ENCODE data around the gene FLT3LG. TPM values are rescaled to one million over a fixed set of nuclear protein-coding genes. Genes with fewer than 3 reads are reported as not detected.

The FLT3LG gene
- total RNA-seq, 2 donors from 2014 or later = 2.9 to 10.7 TPM

DNA sequence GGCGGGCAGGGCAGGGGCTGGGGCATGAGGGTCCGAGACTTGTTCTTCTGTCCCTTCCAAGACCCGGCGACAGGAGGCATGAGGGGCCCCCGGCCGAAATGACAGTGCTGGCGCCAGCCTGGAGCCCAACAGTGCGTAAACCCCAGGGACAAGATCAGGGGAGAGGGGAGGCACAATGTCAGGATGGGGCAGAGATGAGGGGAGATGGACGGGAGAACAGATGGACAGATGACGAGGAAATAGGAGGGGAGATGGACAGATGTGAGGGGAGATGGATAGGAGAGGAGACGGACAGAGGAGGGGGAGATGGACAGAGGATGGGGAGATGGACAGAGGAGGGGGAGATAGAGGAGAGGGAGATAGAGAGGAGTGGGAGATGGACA is 518 bp downstream of the FLT3LG start:
- 8% methylated on average over 11 of the region's 11 CpGs for WGBS
- intact Hi-C loops (cut with DNase I) = no loop called here

DNA sequence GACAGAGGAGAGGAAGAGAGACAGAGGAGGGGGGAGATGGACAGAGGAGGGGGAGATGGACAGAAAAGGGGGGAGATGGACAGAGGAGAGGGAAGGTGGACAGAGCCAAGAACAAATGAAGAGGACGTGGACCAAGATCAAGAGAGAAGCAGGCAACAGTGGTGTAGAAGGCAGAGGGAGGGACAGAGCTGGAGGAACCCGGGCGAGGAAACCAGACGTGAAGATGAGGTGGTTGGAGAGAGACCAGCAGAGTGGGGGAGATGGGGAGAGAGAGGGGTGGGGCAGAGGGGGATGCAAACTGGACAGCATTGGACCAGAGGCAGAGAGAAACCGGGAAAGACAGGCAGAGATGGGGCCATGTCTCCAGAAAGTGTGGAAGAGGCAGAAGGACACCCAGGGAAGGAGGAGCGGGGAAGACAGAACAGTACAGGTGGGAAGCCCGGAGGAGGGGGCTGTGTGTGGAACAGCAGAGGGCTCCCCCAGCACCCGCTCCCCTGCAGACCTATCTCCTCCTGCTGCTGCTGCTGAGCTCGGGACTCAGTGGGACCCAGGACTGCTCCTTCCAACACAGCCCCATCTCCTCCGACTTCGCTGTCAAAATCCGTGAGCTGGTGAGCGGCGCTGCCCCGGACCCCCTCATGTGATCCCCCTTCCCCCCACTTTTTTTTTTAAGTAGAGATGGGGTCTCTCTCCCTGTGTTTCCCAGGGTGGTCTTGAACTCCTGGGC is 1.3 kb downstream of the FLT3LG start:
- DNase-seq (ENCODE audit: low spot score) = no peak

More for the DNA sequence above, 518 bp downstream of the FLT3LG start:
- no peaks in the 10 kb centered on the region for H3K27me3 ChIP-seq (replicated peaks; ENCODE audit: insufficient read depth)
- no peak for TF ChIP-seq POLR2AphosphoS5 (IDR thresholded peaks at IDR 0.05)
- no peak for TF ChIP-seq POLR2A (IDR thresholded peaks at IDR 0.05)
- TF ChIP-seq, protein P1, sequence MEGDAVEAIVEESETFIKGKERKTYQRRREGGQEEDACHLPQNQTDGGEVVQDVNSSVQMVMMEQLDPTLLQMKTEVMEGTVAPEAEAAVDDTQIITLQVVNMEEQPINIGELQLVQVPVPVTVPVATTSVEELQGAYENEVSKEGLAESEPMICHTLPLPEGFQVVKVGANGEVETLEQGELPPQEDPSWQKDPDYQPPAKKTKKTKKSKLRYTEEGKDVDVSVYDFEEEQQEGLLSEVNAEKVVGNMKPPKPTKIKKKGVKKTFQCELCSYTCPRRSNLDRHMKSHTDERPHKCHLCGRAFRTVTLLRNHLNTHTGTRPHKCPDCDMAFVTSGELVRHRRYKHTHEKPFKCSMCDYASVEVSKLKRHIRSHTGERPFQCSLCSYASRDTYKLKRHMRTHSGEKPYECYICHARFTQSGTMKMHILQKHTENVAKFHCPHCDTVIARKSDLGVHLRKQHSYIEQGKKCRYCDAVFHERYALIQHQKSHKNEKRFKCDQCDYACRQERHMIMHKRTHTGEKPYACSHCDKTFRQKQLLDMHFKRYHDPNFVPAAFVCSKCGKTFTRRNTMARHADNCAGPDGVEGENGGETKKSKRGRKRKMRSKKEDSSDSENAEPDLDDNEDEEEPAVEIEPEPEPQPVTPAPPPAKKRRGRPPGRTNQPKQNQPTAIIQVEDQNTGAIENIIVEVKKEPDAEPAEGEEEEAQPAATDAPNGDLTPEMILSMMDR (IDR thresholded peaks at IDR 0.05) = no peak
- peak overlapping the region; percentile 70 to 82 for H3K27ac ChIP-seq
- no peak for DNase-seq (ENCODE audit: low spot score)
- H3K4me3 ChIP-seq = peak overlapping the region; percentile 52 to 83
- H3K4me1 ChIP-seq (replicated peaks) = no peaks in the 10 kb centered on the region
- H3K9me3 ChIP-seq = no peaks in the 10 kb centered on the region
- H3K36me3 ChIP-seq = no peaks in the 10 kb centered on the region

DNA sequence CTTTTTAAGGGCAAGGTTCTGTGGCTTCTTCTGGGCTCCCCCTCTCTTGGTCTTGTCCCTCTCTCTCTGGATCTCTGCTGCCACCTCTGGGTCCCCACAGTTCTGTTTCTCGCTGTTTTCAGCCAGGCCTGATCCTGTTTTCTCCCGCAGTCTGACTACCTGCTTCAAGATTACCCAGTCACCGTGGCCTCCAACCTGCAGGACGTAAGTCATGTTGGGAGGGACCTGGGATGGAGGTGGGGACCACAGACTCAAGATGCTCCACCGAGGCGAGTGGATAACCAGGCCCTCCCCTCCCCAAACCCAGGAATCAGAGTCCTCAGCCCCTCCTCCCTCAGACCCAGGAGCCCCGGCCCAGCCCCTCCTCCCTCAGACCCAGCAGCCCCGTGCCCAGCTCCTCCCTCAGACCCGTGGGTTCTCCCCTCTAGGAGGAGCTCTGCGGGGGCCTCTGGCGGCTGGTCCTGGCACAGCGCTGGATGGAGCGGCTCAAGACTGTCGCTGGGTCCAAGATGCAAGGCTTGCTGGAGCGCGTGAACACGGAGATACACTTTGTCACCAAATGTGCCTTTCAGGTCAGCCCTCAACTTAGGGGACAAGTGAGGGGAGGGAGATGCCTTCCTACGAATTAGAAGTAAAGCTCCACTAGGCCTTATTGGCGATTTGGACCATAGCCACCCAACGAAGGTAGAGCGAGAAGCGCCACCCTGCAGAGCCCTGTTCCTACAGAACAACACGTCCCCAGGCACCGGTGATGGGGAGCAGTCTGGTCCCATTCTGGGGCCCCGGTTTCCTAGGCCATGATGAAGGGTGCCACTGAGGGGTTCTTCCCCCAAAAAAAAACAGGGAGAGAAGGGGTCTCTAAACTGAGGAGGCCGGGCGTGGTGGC is 2.2 kb downstream of the FLT3LG start:
- no peak for TF ChIP-seq POLR2A (IDR thresholded peaks at IDR 0.05)
- TF ChIP-seq, protein P1 (IDR thresholded peaks at IDR 0.05) = peak in 1 of 4 experiments; percentile 47
- Histone ChIP-seq H3K4me1 (replicated peaks) (no peaks in the 10 kb centered on the region), H3K4me3 (no peak overlapping the region), H3K27me3 (replicated peaks; ENCODE audit: insufficient read depth) (no peaks in the 10 kb centered on the region), H3K9me3 (no peaks in the 10 kb centered on the region), H3K36me3 (no peaks in the 10 kb centered on the region), H3K27ac (no peak overlapping the region)
- 59% methylated on average over 27 of the region's 27 CpGs for WGBS
- no peak for DNase-seq (ENCODE audit: low spot score)
- intact Hi-C loops (cut with DNase I) = no loop called here

More for the DNA sequence above, 1.3 kb downstream of the FLT3LG start:
- H3K4me1 ChIP-seq (replicated peaks) = no peaks in the 10 kb centered on the region
- H3K36me3 ChIP-seq = no peaks in the 10 kb centered on the region
- 70% methylated on average over 15 of the region's 15 CpGs for WGBS
- no peaks in the 10 kb centered on the region for H3K27me3 ChIP-seq (replicated peaks; ENCODE audit: insufficient read depth)
- no peak overlapping the region for H3K4me3 ChIP-seq
- intact Hi-C loops (cut with DNase I) = no loop called here
- H3K27ac ChIP-seq = peak overlapping the region in 1 of 2 donors; percentile 33
- no peaks in the 10 kb centered on the region for H3K9me3 ChIP-seq
- TF ChIP-seq POLR2AphosphoS5 (IDR thresholded peaks at IDR 0.05) (no peak), POLR2A (IDR thresholded peaks at IDR 0.05) (no peak)
- TF ChIP-seq, protein P1 (IDR thresholded peaks at IDR 0.05) = no peak

DNA sequence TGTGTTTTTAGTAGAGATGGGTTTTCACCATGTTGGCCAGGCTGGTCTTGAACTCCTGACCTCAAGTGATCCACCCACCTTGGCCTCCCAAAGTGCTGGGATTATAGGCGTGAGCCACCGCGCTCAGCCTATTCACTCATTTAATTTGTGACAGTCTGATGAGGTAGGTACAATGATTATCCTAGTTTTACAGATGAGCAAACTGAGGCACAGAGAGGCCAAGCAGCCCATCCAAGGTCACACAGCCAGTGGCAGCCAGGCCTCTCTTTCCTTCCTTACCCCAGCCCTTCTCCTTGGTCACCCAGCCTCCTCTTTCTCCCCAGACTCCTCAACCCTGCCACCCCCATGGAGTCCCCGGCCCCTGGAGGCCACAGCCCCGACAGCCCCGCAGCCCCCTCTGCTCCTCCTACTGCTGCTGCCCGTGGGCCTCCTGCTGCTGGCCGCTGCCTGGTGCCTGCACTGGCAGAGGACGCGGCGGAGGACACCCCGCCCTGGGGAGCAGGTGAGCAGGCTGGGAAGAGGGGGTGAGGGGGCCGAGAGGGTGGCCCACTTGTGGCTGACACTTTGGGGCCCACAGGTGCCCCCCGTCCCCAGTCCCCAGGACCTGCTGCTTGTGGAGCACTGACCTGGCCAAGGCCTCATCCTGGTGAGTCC is 6.1 kb downstream of the FLT3LG start:
- no peak for DNase-seq (ENCODE audit: low spot score)
- 96% methylated on average over 10 of the region's 14 CpGs for WGBS
- no peaks in the 10 kb centered on the region for H3K4me1 ChIP-seq (replicated peaks)
- H3K36me3 ChIP-seq = no peaks in the 10 kb centered on the region
- no peak for TF ChIP-seq POLR2A (IDR thresholded peaks at IDR 0.05)
- no peak for TF ChIP-seq POLR2AphosphoS5 (IDR thresholded peaks at IDR 0.05)
- TF ChIP-seq, protein P1 (IDR thresholded peaks at IDR 0.05) = no peak
- H3K4me3 ChIP-seq = no peak overlapping the region
- no peaks in the 10 kb centered on the region for H3K27me3 ChIP-seq (replicated peaks; ENCODE audit: insufficient read depth)
- H3K9me3 ChIP-seq = no peaks in the 10 kb centered on the region
- H3K27ac ChIP-seq = no peak overlapping the region
- intact Hi-C loops (cut with DNase I) = no loop called here

Measured in prostate gland (tissue), 2 donors.